GM21367 (cell line): ENCODE measurements around the gene LDLRAP1.

Experiments used
- ATAC-seq: cut with Tn5 transposase; IDR thresholded peaks from one replicate; pipeline ENCODE4 v1.9.1; 2021; ENCODE audit not compliant: unreplicated experiment

The LDLRAP1 gene

DNA sequence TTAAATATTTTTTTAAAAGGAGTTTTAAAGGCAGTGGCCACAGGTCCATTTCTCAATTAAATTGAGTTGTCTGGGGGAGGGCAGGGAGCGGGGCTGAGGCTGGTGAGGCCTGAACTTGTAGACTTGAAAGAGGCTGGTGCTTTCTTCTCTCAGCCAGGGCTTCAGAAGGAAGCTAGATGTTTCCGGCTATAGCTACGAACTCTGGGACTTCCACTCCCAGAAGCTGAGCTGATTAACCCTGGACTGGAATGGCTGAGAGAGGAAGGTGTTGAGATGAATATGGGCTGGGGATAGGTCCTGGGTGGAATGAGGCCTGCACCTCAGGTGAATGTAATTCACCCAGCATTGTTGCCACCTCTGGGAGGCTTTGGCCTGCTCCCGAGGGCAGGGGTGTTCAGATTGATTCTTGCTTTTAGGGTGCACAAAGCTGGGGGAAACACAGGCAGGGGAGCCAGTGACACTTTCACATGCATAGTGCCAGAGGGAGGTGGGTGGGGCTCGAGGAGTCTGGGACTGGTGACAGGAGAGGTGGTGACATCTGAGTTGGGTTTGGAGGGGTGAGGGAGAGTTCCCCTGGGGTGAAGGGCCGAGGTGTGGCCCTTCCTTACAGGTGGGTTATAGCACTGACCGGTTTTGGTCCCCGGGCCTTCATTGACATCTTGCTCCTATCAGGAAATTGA is 18.2 kb downstream of the LDLRAP1 start:
- ATAC-seq = no peak

DNA sequence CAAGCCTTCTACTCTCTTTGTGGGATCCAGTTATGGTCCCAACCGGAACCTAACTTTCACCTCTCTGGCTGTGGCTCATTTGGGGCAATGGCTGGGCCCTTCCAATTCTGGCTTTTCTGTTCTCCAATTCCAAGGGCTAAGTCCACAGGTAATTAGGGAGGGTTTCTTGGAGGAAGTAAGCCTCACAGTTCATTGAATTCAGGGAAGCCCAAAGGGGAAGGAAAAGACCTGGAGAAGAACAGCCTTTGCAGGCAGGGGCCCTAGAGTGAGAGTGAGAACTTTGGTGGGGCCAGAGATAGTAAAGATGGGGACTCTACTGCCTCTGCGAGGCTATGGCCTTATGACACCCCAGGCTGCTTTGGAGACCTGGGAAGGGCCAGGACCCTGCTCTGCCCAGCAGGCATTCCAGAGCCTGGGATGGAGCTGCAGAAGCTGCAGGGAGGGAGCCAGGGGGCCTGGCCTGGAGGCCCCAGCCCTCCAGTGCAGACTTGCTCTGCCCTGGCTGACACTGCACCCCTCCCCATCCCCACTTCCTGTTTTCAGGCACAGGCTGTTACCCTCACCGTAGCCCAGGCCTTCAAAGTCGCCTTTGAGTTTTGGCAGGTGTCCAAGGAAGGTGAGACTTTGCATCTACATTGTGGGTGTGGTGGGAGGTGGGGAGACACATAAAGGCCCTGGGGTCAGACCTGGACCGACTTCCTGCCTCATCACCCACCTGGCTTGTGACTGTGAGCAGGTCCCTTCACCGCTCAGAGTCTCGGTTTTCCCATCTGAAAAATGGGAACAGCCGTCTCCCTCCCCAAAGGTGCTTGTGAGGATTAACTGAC is 18.9 kb downstream of the LDLRAP1 start:
- ATAC-seq = no peak

DNA sequence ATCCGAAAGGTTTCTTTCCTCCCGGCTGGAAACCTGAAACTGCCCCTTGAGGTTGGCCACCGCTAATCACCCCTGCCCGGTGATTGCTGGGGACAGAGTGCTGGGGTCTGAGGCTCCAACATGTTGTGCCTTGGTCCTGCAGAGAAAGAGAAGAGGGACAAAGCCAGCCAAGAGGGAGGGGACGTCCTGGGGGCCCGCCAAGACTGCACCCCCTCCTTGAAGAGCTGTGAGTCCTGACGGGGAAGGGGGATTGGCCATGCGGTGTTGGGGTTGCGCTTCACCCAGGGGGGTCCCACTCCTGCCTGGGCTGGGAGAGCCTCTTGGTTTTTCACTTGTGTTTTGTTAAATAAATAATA is 19.5 kb downstream of the LDLRAP1 start:
- ATAC-seq = no peak

DNA sequence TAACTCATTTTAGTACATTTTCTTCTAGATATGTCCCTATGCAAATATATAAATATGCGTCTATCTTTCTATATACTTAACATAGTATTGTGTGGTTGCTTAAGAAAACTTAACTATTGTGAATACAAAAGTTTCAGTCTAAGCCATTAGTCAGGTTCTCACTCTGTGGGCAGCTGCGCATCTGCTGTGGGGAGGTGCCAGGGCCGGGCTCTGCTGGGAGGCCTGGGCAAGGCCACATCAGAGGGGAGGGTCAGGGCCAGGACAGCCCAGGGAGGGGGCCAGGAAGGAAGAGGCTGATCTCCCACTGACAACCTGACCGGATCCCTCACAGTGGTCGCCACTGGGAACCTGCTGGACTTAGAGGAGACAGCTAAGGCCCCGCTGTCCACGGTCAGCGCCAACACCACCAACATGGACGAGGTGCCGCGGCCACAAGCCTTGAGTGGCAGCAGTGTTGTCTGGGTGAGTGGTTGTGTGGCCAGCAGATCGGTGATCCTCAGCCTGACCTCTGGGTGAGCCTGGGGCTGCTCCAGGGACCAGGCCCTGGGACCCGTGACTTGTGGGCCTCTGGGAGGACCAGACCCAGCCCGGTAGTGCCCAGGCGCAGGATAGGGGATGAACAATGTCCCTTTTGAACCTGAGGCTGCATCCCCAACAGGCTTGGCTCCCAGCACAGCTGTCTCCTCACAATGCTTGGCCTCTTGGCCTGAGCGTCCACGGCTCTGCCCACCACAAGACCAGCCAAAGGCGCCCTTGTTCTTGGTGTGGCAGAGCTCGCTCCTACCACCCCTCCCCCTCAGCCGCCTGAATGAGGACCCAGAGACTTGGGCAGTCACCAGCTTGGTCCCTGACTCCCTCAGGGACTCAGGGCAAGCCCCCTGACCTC is 20.2 kb downstream of the LDLRAP1 start:
- ATAC-seq = no peak

DNA sequence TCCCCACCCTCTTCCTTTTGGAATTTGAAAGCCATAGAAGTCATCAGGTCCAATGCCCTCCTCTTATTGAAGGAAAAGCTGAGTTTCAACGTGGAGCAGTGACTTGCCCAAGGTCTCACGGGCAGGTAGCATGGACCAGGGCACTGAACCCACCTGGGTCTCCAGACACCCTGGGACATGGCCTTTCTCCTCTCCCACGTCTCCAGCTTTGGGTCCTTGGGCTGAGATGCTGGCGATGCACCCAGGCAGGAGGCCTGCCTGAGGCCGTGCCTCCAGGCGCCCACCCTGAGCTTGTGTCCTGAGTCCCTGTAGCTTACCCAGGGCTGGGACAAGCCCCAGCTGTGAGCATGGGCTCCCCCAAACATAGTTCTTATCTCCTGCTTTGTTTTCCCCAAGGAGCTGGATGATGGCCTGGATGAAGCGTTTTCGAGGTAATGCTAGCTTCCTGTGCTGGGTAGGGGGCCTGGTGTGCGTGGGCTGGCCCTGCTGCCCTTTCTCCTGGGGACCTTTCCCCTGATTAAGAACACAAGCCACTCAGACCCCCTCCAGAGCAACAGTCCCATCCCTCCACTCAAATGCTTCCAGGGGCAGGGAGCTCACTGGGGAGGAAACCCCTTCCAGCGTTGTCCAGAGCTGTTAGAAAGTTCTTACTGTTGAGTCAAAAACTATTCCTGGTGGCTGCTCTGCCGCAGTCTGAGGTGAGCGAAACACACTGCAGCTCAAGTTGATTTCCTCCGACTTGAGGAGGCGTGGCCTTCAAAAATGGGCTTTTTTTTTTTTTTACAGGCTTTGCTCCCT is 21.6 kb downstream of the LDLRAP1 start:
- ATAC-seq = no peak

DNA sequence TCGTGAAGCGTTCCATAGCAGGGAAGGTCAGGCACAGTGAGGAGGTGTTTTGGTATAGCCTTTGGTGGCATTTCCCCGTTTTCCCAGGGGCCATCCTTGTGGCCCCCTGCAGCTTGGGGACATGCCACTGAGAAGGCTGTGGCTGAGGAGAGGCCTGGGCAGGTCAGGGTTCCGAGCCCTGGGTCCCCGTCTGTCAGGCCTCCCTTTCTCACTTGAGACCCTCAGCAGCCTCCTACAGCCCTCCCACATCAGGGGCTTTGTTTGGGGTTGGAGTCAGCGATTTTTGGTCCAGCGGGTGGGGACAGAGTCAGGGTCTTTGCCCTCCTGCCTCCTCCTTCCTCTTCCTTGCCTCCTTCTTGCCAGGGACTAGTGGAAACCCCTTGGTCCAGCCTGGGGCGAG is 22.2 kb downstream of the LDLRAP1 start:
- no peak for ATAC-seq

DNA sequence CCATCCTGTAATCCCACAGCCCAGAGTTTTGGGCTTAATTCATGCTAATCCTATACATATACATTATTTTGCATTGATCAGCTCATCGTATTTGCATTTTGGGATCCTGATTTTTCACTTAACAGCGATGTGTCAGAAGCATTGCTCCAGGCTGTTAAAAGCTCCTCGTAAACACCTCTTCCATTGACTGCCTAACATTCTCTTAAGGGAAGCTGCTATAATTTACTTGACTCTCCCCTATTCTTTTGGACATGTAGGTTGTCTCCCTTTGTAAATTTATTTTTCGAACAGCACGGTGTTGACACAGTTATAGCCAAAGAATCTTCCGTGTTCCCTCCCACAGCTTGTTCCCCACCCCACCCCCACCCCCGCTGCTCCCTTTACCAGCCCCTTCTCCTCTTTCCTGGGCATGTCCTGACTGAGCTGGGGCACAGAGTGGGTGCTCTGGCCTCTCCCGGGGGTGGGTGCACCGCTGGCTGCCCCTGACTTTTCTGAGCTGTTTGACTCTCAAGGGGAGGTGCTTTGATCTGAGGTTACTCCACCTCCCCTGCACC is 22.8 kb downstream of the LDLRAP1 start:
- ATAC-seq = no peak

DNA sequence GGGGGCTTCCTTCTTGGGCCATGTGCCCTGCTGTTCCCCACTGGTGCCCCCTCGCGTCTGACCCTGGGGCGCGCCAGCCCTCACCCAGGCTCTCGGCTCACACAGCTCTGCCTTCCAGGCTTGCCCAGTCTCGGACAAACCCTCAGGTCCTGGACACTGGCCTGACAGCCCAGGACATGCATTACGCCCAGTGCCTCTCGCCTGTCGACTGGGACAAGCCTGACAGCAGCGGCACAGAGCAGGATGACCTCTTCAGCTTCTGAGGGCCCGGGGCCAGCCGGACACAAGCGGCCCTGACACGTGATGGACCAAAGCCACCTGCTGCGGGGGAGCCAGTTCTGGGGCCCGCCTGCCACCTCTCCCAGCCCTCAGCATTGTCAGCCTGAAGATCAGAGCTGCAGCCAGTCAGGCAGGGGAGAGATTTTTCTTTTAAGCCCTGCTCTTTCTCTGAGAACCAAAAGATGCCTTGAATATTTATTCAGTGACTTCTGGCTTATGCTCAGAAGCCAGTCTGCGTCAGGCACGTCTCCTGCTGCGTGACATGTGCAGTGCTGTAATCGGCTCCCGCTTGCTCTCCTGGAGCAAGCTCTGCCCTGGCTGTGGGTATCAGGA is 23.4 kb downstream of the LDLRAP1 start:
- no peak for ATAC-seq

DNA sequence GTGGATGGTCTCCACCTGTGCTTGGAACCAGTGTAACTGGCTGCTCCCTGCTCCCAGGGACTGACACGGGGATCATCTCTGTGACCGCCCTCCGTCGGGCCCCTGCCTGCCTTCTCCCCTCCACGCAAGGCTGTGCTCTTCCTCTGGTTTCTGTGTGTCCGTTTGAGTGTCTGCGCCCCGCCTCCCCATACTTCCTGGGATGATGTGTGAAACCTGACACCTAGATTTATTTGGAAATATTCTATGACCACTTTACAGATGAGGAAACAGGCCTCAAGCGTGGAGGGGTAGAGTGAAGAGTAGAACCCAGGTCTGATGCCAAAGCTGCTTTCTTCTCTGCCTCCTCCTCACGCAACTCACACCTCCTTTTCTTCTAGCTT is 24.3 kb downstream of the LDLRAP1 start:
- ATAC-seq = no peak

DNA sequence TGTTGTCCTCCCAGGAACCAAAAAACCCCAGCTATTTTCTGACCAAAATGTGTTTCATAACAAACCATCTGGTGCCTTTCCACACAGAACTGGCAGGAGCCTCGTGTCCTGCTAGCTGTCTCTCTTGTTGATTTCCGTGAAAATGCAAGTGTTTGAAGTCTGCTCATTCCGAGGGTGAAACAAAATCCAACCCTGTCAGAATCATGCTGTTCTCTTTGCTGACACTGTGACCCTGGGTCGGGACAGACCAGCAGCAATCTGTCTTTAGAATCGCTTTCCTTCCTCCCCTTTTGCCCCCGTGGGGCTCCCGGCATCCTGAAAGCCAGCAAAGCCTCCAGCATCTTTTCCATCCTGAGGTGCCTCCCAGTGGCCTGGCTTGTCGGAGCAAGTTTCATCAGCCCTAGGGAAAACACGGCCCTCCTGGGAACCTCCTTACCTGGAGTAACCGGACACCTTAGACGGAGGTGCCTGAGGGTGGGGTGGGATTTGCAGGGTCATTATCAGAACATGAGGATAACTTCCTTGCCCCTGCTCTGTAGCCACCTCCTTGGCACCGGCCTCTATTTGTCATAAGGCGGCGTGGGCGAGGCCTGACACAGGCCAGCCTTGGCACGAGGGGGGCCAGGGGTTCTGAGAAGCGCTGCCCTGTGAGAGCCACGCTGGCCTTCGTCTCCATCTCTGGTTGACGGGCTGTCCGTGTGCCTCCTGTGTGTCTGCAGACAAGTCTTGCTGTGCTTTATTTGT is 24.9 kb downstream of the LDLRAP1 start:
- ATAC-seq = no peak

DNA sequence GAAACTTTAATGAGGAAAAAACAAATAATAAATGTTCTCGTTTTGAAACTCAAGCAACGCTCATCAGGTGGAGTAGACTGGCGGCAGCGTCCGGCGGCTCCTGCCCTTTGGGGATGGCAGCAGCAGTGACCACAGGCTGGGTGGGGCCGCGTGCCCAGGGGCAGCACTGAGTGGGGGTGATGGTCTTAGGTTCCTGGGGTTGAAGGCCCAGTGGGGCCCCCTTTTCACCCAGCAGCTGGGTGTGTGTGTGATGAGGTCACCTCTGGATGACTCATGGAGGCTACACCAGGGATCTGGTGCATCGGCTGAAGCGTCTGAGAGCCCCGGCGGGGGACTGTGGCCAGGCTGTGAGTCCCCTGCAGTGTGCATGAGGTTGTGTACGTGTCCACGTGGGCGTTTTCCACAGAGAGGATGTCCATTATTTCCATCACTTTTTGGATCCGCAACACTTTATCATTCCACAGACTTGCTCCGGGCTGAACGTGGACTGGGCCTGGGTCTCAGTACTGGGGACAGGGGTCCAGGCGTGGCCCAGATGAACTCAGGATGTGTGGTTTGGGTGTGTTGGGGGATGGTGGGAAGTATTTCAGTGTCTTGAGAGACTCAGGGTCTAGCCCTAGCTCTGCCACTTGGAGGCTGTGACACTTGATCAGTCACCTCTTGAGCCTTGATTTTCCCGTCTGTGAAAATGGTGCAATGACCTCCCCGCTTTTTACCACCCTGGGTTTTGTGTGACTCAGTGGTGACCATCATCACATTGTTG is 25.6 kb downstream of the LDLRAP1 start:
- no peak for ATAC-seq

DNA sequence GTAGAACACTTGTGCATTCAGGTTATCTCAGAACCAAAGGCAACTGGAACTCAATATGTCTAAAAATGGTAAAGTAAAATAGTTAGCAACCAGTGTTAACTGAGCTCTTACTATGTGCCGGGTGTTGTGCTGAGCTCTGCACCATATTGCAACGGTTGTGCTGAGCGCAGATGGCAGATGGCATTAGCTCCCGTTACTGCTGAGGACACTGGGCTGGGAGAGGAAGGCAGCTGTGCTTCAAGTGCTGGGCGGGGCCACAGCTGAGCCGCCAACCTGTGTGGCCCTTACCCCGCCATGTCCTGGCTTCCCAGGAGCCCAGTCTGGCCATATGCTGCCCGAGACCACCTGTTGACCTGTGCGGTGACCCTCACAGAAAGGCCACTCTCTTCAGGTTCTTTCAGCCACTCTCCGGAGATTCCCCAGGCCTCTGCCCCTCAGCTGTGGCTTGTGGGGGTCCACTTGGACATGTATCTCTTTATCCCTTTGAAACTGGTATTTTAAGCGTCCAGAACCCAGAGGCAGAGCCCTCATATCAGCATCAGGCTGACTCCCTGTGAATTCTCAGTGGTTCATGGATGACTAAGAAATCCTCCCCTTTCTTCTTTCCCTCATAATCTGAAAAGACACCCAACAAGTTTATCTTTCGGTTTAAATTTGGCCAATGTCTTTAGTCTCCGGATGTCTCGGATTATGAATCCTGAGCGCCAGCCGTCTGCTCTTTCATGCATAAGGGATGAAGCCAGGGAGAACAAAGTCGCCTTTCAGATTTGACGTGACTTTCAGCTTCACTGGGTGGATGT is 26.4 kb downstream of the LDLRAP1 start:
- ATAC-seq = no peak

DNA sequence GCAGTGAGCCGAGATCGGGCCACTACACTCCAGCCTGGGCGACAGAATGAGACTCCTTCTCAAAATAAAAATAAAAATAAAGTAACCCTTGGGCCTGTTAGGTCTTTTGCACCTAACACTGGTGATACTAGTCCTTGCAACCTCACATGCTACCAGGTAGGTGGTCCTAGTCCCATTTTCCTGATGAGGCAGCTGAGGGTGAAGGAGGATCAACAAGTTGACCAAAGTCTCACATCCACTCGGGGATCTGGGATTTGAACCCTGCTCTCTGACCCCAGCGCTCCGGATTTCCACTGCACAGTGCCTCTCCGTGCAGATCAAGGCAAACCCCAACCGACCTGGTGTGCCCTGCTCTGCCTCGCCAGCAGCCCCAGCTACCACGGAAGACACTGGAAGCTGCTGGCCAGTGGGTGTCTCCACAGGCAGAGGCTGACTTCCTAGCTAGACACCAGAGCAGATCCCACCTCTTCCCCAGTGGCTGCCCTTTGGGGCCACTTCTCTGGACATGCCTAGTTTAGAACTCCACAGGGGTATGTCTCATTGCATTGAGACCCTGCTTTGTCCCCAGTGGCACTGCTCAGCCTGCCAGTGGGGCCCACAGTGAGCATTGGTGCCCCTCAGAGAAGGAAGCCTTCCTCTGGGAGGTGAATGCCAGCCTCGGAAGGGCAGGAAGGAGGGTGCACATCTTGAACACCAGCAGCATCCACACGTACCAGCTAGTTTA is 27.6 kb downstream of the LDLRAP1 start:
- ATAC-seq = no peak

DNA sequence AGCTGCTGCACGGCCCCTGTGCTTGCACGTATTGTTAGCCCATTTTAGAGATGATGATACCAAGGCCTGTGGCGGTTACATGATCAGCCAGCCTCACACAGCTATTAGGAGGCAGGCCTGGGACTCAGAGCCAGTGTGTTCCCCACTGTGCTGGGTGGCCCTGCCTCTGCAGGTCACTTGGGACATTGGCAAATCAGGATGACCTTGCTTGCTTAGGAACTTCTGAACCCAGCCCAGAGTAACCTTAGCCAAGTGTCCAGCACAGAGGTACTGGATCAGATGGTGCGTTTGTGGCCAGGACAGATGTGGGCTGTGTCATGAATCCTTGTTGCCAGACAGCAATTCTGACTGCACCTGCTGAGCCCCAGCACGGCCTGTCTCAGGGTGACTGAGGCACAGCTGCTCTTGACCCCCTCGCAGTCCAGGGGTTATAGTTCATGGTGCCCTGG is 28.1 kb downstream of the LDLRAP1 start:
- no peak for ATAC-seq

DNA sequence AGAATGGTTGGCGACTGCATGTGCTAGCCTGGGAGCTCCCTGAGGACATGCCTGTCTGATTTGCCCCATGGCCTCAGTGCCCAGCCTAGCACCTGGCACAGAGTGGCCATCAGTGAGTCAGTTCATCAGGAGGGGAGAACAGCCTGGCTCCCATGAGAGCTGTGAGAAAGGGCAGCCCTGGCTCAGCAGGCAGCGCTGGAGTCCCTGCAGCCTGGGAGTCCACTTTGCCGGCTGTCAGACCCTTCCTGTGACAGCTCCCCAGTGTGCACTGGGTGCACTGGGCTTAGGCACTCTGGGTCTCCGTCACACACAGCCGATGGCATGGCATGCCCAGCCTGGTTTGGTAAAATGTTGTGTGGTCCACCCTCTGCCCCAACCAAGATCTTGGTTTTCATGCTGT is 28.7 kb downstream of the LDLRAP1 start:
- no peak for ATAC-seq

DNA sequence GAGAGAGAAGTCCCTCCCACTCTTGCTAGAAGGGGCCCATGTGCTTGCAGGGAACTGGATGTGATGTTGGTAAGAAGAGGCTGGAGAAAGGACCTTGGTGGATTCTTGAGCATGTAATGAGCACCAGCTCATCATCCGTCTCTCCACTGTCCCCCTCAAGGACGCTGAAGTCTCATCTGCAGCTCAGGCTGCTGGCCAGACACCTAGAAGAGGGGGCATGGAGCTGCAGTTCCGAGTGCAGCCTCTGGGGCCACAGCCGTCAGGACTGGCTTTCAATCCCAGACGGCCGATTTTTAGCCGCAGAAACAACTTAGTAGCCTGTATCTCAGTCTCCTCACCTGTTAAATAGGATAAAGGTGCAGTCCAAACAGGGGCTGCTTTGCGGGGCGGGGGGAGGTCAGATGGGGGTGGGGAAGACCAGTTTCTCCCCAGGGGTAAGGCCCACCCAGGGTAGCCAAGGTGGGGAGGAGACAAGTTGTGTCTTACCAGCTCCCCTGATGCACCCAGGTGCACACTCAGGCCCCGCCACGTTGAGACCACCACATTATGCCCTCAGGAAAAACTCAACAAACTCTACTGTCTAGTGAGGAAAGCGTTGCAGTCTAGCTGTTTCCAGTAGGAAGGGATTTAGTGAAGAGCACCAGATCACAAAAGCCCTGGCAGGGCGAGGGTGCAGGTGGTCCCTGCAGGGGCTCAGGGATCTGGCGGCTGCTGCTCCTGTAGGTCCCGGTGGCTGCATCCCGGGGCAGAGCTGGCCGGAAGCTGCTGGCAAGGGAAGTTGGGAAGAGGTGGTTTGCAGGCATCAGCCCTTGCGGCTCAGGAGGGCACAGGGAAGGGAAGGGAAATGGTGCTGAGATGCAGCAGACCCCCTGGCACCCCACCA is 29.5 kb downstream of the LDLRAP1 start:
- no peak for ATAC-seq
